ENCODE results near the gene CLIC3. TPM values are rescaled to one million over a fixed set of nuclear protein-coding genes. Genes with fewer than 3 reads are reported as not detected.

The CLIC3 gene
- total RNA-seq, 1 experiment from 2014 or later, result not detected

DNA sequence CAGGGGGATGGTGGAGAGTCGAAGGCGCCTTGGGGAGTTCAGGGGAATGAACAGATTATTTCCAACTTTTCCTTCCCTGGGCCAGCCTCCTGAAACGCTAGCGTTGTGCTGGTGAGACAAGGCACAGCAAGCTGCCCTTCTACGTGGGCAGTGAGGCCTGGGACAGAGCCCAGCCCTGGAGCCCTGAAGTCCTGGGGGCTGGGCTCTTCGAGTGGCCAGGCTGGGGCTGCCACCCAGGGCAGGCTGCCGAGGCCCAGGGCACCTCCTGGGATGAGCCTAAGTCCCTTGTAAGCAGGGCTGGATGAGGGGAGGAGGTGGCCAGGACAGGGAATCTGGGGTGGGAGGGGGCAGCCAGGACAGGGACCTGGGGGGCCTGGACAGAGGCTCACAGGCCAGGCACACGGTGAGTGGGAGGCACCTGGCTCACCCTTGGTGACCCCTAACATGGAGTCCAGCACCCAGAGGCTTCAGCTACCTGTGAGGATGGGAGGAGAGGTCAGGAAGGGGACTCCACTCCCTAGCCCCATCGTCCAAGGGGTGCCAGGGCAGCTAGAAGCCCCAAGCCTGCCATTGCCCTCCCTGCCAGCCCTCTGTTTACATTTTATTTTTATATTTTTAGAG, 45.6 kb downstream of the CLIC3 start:
- ChIA-PET POLR2A (ENCODE audit: low non-redundant PET) (no interaction called here), CTCF (interaction anchor here (0.6 kb wide), 1 partner anchor 28 kb away, joined by 7 read pairs; no protein-coding TSS in a partner anchor)
- Histone ChIP-seq H3K27ac (ENCODE audit: low read depth, low read length, poor library complexity, severe bottlenecking) (peak overlapping the region; percentile 84), H3K4me1 (ENCODE audit: insufficient read depth, low read length, poor library complexity, severe bottlenecking) (no peaks in the 10 kb centered on the region), H3K4me3 (ENCODE audit: low read depth, low read length, poor library complexity, severe bottlenecking) (peak overlapping the region; percentile 63), H3K27me3 (replicated peaks; ENCODE audit: insufficient read depth, low read depth, low read length, poor library complexity) (no peaks in the 10 kb centered on the region), H3K9me3 (ENCODE audit: low read depth, low read length, poor library complexity, severe bottlenecking) (no peaks in the 10 kb centered on the region), H3K36me3 (ENCODE audit: insufficient read depth, low read length, poor library complexity, severe bottlenecking) (no peaks in the 10 kb centered on the region)
- TF ChIP-seq, protein P1, sequence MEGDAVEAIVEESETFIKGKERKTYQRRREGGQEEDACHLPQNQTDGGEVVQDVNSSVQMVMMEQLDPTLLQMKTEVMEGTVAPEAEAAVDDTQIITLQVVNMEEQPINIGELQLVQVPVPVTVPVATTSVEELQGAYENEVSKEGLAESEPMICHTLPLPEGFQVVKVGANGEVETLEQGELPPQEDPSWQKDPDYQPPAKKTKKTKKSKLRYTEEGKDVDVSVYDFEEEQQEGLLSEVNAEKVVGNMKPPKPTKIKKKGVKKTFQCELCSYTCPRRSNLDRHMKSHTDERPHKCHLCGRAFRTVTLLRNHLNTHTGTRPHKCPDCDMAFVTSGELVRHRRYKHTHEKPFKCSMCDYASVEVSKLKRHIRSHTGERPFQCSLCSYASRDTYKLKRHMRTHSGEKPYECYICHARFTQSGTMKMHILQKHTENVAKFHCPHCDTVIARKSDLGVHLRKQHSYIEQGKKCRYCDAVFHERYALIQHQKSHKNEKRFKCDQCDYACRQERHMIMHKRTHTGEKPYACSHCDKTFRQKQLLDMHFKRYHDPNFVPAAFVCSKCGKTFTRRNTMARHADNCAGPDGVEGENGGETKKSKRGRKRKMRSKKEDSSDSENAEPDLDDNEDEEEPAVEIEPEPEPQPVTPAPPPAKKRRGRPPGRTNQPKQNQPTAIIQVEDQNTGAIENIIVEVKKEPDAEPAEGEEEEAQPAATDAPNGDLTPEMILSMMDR (conservative IDR thresholded peaks at IDR 0.05; ENCODE audit: low read depth, low read length), result no peak
- no peak for TF ChIP-seq EZH2 (IDR thresholded peaks at IDR 0.05; ENCODE audit: borderline replicate concordance, low read depth, low read length, poor library complexity, severe bottlenecking)
- no TSS peak for BruUV-seq (replicated peaks)
- no peak for DNase-seq (ENCODE audit: low spot score)
- intact Hi-C loops (cut with micrococcal nuclease; ENCODE audit: unreplicated experiment), result no loop called here

DNA sequence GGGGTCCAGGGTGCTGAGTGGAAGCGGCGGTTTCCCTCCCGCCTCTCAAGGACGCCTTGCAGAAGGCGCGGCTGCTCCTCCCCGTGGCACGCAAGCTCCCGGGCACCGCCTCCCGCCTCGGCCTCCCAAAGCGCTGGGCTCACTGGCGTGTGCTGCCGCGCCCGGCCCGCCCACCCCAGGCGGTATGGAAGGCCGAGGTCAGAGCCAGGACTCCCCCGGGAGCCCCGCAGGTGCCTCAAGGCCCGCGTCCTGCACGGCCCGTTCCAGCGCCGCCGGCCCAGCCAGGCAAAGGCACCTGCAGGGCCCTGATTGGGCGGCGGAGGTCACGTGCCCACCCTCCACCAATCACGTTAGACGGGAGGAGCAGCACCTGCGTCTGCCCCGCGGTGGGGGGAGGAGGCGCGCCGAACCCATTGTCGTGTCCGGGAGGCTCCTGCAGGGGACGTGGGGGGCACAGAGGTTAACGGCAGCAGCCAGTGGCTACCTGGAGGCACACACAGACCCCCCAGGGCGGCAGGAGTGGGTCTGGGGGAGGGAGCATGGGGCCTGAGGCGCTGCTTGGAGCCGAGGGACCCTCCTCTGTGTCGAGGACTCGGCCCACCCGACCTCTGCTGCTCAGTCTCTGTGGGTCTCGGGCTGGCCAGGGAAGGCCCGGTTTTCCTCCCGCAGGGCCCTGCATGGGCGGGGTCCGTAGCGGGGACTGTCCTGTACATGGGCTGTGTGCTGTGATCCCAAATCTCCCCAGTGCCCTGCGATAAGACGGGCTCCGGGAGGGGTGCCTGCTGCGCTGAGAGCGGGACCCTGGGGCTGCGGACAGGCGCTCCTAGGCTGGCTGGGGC, 46.3 kb downstream of the CLIC3 start:
- Histone ChIP-seq H3K27ac (ENCODE audit: low read depth, low read length, poor library complexity, severe bottlenecking) (peak overlapping the region; percentile 84), H3K27me3 (replicated peaks; ENCODE audit: insufficient read depth, low read depth, low read length, poor library complexity) (no peaks in the 10 kb centered on the region), H3K9me3 (ENCODE audit: low read depth, low read length, poor library complexity, severe bottlenecking) (no peaks in the 10 kb centered on the region), H3K36me3 (ENCODE audit: insufficient read depth, low read length, poor library complexity, severe bottlenecking) (no peaks in the 10 kb centered on the region), H3K4me3 (ENCODE audit: low read depth, low read length, poor library complexity, severe bottlenecking) (peak overlapping the region; percentile 63), H3K4me1 (ENCODE audit: insufficient read depth, low read length, poor library complexity, severe bottlenecking) (no peaks in the 10 kb centered on the region)
- ChIA-PET CTCF (no interaction called here), POLR2A (ENCODE audit: low non-redundant PET) (no interaction called here)
- no TSS peak for BruUV-seq (replicated peaks)
- no peak for TF ChIP-seq EZH2 (IDR thresholded peaks at IDR 0.05; ENCODE audit: borderline replicate concordance, low read depth, low read length, poor library complexity, severe bottlenecking)
- TF ChIP-seq, protein P1 (conservative IDR thresholded peaks at IDR 0.05; ENCODE audit: low read depth, low read length), result no peak
- peak; percentile 94 for DNase-seq (ENCODE audit: low spot score)
- intact Hi-C loops (cut with micrococcal nuclease; ENCODE audit: unreplicated experiment), result no loop called here

DNA sequence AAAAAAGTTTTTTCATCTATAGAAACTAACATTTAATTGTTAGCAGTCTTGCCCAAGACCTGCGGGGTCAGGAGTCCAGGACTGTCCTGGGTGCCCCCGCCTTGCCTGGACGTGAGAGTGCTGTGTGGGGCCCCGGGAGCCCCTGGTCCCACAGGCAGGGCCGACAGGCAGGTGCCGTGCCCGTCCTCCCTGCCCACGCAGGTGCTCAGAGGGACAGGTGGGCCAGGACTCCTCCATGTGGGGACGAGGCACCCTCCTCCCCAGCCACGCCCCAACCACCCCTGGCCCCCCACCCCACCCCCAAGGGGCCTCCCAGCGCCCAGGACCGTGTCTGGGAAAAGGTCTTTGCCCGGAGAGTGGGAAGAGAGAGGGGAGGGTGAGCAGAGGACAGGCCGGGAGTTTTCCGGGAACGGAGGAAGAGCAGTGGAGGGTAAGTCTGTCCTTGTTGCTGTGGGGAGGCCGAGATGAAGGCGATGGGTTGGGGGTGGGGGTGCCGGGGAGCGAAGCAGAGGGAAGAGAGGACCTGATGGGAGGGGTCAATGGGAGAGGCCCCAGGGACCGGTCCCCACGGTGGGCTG, 47.0 kb downstream of the CLIC3 start:
- H3K36me3 ChIP-seq (ENCODE audit: insufficient read depth, low read length, poor library complexity, severe bottlenecking), result no peaks in the 10 kb centered on the region
- no peaks in the 10 kb centered on the region for H3K9me3 ChIP-seq (ENCODE audit: low read depth, low read length, poor library complexity, severe bottlenecking)
- TF ChIP-seq, protein P1 (conservative IDR thresholded peaks at IDR 0.05; ENCODE audit: low read depth, low read length), result no peak
- TF ChIP-seq EZH2 (IDR thresholded peaks at IDR 0.05; ENCODE audit: borderline replicate concordance, low read depth, low read length, poor library complexity, severe bottlenecking), result no peak
- H3K27ac ChIP-seq (ENCODE audit: low read depth, low read length, poor library complexity, severe bottlenecking), result peak overlapping the region; percentile 84
- intact Hi-C loops (cut with micrococcal nuclease; ENCODE audit: unreplicated experiment), result no loop called here
- ChIA-PET CTCF (no interaction called here), POLR2A (ENCODE audit: low non-redundant PET) (no interaction called here)
- no peaks in the 10 kb centered on the region for H3K4me1 ChIP-seq (ENCODE audit: insufficient read depth, low read length, poor library complexity, severe bottlenecking)
- DNase-seq (ENCODE audit: low spot score), result no peak
- H3K4me3 ChIP-seq (ENCODE audit: low read depth, low read length, poor library complexity, severe bottlenecking), result peak overlapping the region; percentile 63
- no TSS peak for BruUV-seq (replicated peaks)
- H3K27me3 ChIP-seq (replicated peaks; ENCODE audit: insufficient read depth, low read depth, low read length, poor library complexity), result no peaks in the 10 kb centered on the region

All from A673 (cell line).